ENCODE measurements around the gene DAGLA.
"Not testable (repeated sequence)": the region's sequence is repeated elsewhere in the genome, so short reads cannot be mapped to it uniquely, and the experiment has no call there.

Gene DAGLA

GRCh38 chr11:61667684-61668305 lies 12.4 kb upstream of the DAGLA start:
- no peak for DNase-seq (ENCODE audit: low read depth)

DNA sequence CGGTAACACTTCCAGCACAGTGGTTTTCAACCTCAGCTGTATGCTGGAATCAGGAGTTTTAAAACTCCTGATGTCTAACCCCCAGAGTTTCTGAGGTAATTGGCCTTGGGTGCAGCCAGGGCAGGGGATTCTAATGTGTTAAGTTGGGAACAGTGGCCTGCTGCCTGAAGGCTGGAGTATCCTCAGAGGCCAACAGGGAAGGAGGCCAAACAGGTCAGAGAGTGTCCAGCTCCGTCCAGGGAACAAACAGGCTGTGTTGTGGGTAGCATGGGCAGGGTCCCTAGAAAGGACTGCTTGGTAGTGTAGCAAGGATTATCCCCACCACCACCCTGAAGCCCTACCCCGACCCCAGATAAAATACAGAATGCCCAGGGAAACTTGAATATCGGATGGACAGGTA lies 10.8 kb upstream of the DAGLA start:
- DNase-seq (ENCODE audit: low read depth) = no peak

GRCh38 chr11:61670626-61671025 lies 9.6 kb upstream of the DAGLA start:
- DNase-seq (ENCODE audit: low read depth) = no peak

DNA sequence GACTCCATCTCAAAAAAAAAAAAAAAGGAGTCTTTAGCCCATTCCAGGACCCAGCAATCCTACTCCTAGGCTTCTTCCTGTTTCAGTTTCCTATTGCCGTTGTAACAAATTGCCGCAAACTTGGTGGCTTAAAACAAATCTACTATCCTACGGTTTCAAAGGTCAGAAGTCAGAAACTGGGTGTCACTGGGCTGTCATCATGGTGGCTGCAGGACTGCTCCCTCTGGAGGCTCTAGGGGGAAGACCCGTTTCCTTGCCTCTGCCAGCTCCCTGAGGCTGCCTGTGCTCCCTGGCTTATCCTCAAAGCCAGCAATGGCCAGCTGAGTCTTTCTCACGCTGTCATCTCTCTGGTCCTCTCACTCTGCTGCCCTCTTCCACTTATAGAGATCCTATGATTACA lies 8.7 kb upstream of the DAGLA start:
- no peak for DNase-seq (ENCODE audit: low read depth)

GRCh38 chr11:61673946-61674467 lies 6.2 kb upstream of the DAGLA start:
- not testable (repeated sequence) for DNase-seq (ENCODE audit: low read depth)

- DNase-seq (ENCODE audit: low read depth) = no peak
Observed at GRCh38 chr11:61675826-61676225, 4.4 kb upstream of the DAGLA start.

- DNase-seq (ENCODE audit: low read depth) = no peak
Observed at GRCh38 chr11:61679296-61679695, 895 bp upstream of the DAGLA start.

DNA sequence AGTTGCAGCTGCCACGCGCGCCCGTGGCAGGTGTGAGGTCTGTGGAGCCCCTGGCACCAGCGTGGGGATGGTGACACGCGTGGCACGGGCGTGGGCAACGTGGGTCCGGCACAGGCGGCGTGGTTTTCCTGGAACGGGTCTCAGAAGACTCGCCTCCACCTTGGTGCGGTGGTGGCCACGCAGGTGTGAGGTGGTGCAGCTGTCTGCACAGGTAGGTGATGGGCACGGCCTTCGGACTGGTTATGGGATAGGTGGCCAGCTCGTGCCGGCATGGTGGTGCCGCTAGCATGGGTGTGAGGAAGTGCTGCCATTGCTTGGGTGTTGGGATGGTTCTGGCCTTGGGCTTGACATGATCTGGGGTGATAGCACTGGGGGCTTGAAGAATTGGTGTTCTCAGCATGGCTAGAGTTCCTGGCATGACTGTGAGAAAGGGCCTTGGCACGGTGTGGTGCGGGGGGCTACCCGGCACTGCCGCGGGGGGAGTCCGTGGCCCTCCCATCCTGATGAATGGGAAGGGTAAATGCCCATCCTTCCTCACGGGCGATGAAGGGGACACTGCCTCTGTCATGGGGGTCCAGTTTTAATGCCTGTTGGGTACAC lies 531 bp downstream of the DAGLA start:
- no peak for DNase-seq (ENCODE audit: low read depth)

DNA sequence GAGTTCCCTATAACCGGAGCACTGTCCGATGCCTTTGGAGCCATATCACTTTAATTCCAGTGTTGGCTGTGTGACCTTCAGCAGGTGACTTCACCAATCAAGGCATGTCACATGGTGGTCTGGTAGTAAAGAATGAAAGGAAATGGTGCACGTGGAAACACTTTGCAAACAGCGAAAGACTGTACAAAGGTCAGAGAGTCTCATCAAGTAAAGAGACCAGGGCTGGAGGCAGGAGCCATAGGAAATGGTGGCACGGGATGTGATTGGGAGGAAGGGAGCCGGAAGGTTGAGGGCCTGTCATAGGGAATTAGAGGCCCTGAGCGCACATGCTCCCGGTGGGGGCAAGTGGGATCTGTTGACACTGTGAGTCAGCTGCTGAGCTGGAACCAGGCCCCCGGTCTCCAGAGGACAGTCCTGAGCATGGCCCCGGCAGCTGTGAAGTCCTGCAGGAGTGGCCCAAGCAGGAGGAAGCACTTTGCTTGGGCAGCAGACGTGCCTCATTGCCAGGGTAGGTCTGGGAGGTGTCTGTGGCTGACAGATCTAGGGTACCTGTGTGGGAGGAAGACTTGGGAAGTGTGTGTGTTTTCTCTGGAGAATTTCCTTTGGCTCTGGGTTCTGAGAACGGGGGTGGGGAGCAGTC lies 2.0 kb downstream of the DAGLA start:
- no peak for DNase-seq (ENCODE audit: low read depth)

DNA sequence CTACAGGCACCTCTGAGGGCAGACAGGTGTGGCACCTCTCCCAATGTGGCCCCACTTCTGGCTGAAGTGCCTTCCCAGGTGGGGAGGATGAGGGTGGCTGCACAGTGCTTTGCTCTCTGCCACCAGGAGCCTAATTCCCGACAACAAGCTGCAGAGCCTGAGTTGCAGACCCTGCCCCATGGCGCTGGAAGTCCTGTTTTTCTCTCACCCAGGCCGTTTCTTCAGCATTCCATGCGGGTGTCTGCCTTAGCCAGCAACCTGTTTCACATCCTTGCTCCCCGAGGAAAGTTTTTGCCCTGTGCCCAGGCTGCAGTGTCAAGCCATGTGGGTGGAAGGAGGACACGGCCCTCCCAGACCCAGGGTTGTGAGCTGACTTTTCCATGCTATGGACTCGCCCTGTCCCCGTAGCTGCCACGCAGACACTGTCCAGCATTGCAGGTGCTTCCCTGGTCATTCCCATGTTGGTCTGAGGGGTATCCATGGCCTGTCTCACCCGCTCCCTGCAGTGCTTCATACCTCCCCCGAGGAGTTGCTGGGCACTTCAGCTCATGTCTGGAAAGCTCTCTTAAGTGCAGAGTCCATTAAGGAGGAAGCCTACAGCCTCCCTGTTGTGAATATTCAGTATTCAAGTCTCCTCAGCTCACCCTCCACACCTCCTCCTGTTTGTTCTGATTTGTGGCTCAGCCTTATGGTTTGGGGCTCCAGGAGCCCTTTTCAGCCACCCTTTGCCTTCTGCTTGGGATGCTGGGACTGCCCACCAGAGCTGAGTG lies 2.9 kb downstream of the DAGLA start:
- no peak for DNase-seq (ENCODE audit: low read depth)

DNA sequence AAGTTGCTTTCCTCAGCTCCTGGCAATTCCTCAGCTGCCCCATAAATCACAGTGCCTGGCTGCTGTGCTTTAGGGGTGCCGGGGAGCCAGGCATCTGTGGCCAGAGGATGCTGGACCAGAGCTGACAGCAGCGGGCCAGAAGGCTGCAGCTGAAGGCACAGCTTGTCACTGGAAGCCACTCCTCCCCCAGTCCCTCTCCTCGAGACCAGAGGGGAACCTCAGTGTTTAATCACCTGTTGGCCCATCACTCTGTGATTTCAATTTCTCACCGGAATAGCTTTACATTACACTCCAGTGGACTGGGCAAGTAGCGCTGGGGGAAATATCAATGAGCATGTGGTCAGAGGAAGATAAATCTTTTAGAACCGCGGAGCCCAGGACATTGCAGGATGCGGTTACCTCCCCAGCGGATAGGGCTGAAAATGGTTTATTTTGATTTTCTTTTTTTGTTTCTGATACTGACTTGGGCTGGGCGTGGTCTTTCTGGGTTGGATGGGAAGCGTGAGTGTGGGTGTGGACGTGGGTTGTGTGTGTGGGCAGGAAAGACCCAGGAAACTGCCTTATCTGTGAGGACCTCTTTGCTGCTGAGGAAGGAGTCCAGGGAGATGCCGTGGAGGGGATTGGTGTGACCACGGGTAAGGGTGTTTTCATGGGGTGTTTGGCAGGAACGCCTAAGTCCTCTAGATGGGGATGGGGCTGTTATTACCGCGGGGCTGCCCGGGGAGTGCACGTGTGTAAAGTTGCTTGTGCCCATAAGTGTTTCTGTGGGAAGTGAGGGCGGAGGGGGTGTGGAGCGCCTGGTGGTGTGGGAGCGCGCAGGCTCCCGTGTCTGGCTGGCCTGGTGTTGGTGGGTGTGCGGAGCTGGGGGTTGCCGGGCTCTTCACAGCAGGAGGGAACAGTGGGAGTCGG lies 4.0 kb downstream of the DAGLA start:
- DNase-seq (ENCODE audit: low read depth) = no peak

DNA sequence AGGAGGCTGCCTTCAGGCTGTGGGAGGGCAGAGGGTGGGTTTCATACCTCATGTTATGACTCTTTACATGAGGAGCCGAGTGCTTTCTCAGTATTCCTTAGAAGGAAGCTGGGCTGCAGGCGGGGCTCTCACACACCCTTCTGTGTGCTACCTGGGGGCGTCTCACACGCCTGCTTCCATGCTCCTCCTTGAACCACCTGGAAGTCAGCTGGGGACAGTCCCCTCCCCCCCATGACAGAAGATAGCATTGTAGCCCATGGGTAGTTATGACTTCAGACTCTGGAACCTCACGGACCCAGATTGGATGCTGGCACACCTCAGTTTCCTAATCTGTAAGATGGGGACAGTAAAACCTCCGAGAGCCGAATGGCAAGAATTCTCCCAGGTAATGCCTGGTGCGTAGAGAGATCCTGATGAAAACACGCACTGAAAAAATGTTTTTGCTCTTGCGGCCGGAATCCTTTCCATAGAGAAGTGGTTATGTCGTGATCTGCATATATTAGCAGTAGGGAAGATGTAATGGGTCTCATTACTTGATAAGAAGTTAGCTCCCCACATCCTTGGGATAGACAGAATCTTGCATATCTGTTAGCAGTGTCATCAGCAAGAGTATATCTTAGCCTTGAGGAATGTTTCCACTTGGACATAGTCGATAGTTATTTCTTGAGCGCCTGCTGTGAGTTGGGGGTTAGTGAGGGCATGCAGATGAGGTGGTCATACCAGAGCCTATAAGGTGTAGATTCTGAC lies 4.9 kb downstream of the DAGLA start:
- no peak for DNase-seq (ENCODE audit: low read depth)

- no peak for DNase-seq (ENCODE audit: low read depth)
Observed at GRCh38 chr11:61685617-61685967, 5.4 kb downstream of the DAGLA start.

GRCh38 chr11:61686066-61686465 lies 5.9 kb downstream of the DAGLA start:
- DNase-seq (ENCODE audit: low read depth) = no peak

DNA sequence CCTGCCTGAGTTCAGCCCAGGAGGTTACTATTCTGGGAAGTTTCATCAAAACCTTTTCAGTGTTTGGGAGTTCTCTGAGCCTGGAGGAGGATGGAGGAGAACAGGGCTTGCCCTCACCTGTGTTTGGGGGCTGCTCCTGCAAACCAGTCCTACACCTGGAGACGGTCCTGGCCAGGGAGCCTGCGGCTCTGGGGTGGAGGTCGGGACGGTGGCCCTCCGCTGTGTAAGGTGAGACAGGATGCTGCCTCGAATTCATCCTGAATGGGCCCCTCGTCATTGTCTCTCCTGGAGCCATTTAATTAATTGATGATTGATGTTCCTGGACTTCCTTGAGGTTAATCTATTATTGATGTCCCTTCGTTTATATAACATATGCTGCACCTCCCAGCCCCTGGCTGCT lies 6.3 kb downstream of the DAGLA start:
- no peak for DNase-seq (ENCODE audit: low read depth)

DNA sequence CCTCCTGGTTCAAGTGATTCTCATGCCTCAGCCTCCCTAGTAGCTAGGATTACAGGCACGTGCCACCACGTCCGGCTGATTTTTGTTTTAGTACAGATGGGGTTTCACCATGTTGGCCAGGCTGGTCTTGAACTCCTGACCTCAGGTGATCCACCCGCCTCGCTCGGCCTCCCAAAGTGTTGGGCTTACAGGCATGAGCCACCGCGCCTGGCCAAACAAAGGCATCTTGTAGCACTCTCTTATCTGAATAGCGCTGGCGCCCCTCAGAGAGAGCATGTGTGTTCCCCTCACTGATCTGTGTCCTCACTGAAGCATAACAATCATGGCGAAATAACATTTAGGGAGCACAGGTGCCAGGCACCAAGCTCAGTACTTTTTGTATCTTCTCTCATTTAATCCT lies 7.2 kb downstream of the DAGLA start:
- DNase-seq (ENCODE audit: low read depth) = no peak

GRCh38 chr11:61688365-61689163 lies 8.4 kb downstream of the DAGLA start:
- DNase-seq (ENCODE audit: low read depth) = no peak

DNA sequence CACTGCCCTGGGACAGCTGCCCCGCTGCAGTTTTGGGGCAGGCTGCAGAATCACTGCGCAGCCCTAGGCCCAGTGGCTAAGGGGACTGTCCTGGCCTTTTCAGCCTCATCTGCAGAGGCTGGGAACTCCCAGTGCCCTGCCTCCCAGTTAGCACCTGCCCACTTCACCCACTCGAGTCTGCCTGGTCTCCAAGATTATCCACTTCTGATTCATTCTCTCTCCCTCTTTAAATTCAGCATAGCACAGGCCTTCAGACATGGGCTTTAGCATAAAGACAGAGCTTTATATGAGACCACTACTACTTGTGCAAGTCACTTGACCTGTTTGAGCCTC lies 8.9 kb downstream of the DAGLA start:
- no peak for DNase-seq (ENCODE audit: low read depth)

GRCh38 chr11:61690706-61691379 lies 10.7 kb downstream of the DAGLA start:
- DNase-seq (ENCODE audit: low read depth) = no peak
